ENCODE measurements around the gene GNB1.

- no peak for TF ChIP-seq CTCF (IDR thresholded peaks at IDR 0.05; ENCODE audit: low read depth, low read length, poor library complexity, severe bottlenecking)
- TF ChIP-seq EZH2phosphoT487 (IDR thresholded peaks at IDR 0.05; ENCODE audit: borderline replicate concordance, low read length): no peak
Observed at GRCh38 chr1:1754051-1754815, 136.7 kb downstream of the GNB1 start.

Data from DOHH2 (cell line).